ENCODE measurements around the gene LTN1. TPM values are rescaled to one million over a fixed set of nuclear protein-coding genes. Genes with fewer than 3 reads are reported as not detected.
A peak's percentile ranks its signal among the peaks of the same experiment; 100 is the strongest.

LTN1 gene
- total RNA-seq, 1 experiment from 2014 or later: 8.7 TPM

DNA sequence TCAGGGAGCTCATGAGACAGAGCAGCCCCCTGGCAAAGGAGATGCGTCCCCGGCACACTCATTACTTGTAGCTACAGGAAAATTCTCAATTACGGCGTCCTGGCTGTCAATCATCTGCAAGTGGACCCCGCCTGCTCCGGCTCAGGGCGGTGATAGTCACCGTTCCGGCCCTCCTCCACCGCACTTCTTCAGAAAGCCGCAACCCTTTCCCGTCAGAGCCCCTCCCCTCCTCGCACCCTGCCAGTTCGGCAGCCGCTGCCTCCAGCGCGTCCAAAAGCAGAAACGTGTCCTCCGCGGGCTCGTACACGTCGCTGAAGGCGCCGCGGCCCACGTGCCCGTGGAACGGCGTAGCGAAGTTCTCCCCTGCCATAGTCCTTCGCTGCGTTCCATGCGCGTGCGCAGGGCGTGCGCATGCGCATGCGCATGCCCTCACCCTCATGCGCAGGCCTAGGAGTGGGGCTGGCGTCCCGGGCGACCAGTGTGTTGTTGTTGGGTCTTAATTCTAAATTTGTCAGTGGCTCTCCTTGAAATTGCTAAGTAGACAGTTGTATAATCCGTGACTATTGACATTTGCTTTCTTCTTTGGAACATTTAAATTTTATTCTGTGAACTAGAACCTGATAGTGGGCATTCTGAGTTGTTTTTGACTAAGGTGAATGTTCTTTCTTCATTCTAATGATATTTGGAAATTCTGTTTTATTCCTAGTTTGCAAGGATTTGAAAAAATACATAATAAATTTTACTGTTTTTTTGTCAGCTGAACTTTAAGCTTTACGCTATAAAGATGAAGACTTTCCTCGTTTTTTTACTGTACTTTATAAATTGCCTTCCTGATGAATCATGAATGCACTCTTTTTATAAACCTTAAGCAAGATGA, 107.5 kb downstream of the LTN1 start:
- Histone ChIP-seq H3K9ac (ENCODE audit: low read length) (peak overlapping the region; percentile 72), H4K20me1 (ENCODE audit: insufficient read depth) (no peaks in the 10 kb centered on the region), H3K36me3 (ENCODE audit: control insufficient read depth in 1 of 2, insufficient read depth in 2 of 2, low read length in 2 of 2) (peaks cover 0 to 3% of the 10 kb centered on the region in 2 experiments; a peak in 1 of 4 replicates), H3K4me2 (ENCODE audit: low read length) (peak overlapping the region; percentile 89), H2AFZ (ENCODE audit: low read depth, low read length, poor library complexity, severe bottlenecking) (peak overlapping the region; percentile 88), H3K4me3 (replicated peaks in 1 of 2; ENCODE audit: low read depth in 1 of 2, low read length in 2 of 2) (peak overlapping the region; percentile 55 to 66), H3K27me3 (ENCODE audit: insufficient read depth, low read length) (no peaks in the 10 kb centered on the region), H3K9me3 (ENCODE audit: control insufficient read depth in 1 of 2, insufficient read depth in 1 of 2, low read depth in 1 of 2, low read length in 2 of 2) (no peaks in the 10 kb centered on the region), H3K4me1 (ENCODE audit: control insufficient read depth in 1 of 2, insufficient read depth in 2 of 2, low read length in 2 of 2) (peaks cover 10 to 19% of the 10 kb centered on the region in 2 experiments), H3K27ac (ENCODE audit: low read depth, low read length) (peak overlapping the region; percentile 85), H3K79me2 (ENCODE audit: insufficient read depth, low read length) (no peaks in the 10 kb centered on the region), H3K9me2 (ENCODE audit: insufficient read depth) (no peaks in the 10 kb centered on the region; the same call in 1 of the 2 replicates)
- peak; percentile 98 for ATAC-seq
- BruUV-seq (replicated peaks): TSS peak; percentile 95
- POLR2A ChIA-PET: no interaction called here
- peak; percentile 82 for DNase-seq (ENCODE audit: low read depth, low spot score)
- CTCF ChIA-PET: no interaction called here
- intact Hi-C loops (cut with micrococcal nuclease): no loop called here
- RAD21 ChIA-PET (ENCODE audit: low non-redundant PET in 1 of 2, low total read pairs in 2 of 2, uncharacterized antibody in 2 of 2, unreplicated experiment in 2 of 2): no interaction called here
- no peak for TF ChIP-seq JUND (IDR thresholded peaks at IDR 0.05)
- TF ChIP-seq, protein P1, sequence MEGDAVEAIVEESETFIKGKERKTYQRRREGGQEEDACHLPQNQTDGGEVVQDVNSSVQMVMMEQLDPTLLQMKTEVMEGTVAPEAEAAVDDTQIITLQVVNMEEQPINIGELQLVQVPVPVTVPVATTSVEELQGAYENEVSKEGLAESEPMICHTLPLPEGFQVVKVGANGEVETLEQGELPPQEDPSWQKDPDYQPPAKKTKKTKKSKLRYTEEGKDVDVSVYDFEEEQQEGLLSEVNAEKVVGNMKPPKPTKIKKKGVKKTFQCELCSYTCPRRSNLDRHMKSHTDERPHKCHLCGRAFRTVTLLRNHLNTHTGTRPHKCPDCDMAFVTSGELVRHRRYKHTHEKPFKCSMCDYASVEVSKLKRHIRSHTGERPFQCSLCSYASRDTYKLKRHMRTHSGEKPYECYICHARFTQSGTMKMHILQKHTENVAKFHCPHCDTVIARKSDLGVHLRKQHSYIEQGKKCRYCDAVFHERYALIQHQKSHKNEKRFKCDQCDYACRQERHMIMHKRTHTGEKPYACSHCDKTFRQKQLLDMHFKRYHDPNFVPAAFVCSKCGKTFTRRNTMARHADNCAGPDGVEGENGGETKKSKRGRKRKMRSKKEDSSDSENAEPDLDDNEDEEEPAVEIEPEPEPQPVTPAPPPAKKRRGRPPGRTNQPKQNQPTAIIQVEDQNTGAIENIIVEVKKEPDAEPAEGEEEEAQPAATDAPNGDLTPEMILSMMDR (IDR thresholded peaks at IDR 0.05 in 2 of 3, conservative IDR thresholded peaks at IDR 0.05 in 1 of 3; ENCODE audit: borderline replicate concordance in 1 of 3, insufficient read depth in 1 of 3, low read depth in 2 of 3, low read length in 2 of 3): no peak
- TF ChIP-seq RAD21 (IDR thresholded peaks at IDR 0.05; ENCODE audit: low read depth): no peak
- TF ChIP-seq, protein P2, sequence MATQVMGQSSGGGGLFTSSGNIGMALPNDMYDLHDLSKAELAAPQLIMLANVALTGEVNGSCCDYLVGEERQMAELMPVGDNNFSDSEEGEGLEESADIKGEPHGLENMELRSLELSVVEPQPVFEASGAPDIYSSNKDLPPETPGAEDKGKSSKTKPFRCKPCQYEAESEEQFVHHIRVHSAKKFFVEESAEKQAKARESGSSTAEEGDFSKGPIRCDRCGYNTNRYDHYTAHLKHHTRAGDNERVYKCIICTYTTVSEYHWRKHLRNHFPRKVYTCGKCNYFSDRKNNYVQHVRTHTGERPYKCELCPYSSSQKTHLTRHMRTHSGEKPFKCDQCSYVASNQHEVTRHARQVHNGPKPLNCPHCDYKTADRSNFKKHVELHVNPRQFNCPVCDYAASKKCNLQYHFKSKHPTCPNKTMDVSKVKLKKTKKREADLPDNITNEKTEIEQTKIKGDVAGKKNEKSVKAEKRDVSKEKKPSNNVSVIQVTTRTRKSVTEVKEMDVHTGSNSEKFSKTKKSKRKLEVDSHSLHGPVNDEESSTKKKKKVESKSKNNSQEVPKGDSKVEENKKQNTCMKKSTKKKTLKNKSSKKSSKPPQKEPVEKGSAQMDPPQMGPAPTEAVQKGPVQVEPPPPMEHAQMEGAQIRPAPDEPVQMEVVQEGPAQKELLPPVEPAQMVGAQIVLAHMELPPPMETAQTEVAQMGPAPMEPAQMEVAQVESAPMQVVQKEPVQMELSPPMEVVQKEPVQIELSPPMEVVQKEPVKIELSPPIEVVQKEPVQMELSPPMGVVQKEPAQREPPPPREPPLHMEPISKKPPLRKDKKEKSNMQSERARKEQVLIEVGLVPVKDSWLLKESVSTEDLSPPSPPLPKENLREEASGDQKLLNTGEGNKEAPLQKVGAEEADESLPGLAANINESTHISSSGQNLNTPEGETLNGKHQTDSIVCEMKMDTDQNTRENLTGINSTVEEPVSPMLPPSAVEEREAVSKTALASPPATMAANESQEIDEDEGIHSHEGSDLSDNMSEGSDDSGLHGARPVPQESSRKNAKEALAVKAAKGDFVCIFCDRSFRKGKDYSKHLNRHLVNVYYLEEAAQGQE (IDR thresholded peaks at IDR 0.05; ENCODE audit: low read depth): no peak
- TF ChIP-seq, protein P3, sequence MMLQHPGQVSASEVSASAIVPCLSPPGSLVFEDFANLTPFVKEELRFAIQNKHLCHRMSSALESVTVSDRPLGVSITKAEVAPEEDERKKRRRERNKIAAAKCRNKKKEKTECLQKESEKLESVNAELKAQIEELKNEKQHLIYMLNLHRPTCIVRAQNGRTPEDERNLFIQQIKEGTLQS (IDR thresholded peaks at IDR 0.05): peak; percentile 41; the same call in 1 of the 2 replicates
- peak; percentile 73; the same call in 1 of the 2 replicates for TF ChIP-seq SIN3A (IDR thresholded peaks at IDR 0.05; ENCODE audit: low read depth)
- TF ChIP-seq ELF1 (IDR thresholded peaks at IDR 0.05; ENCODE audit: borderline replicate concordance, low read depth): no peak
- peak; percentile 87 for TF ChIP-seq ZFX (IDR thresholded peaks at IDR 0.05)
- TF ChIP-seq YY1 (IDR thresholded peaks at IDR 0.05; ENCODE audit: extremely low read depth, insufficient replicate concordance, low read depth, low read length): no peak
- TF ChIP-seq SP1 (IDR thresholded peaks at IDR 0.05; ENCODE audit: low read depth): peak; percentile 19; the same call in 1 of the 2 replicates
- no peak for TF ChIP-seq EZH2phosphoT487 (IDR thresholded peaks at IDR 0.05; ENCODE audit: borderline replicate concordance)
- TF ChIP-seq, protein P4, sequence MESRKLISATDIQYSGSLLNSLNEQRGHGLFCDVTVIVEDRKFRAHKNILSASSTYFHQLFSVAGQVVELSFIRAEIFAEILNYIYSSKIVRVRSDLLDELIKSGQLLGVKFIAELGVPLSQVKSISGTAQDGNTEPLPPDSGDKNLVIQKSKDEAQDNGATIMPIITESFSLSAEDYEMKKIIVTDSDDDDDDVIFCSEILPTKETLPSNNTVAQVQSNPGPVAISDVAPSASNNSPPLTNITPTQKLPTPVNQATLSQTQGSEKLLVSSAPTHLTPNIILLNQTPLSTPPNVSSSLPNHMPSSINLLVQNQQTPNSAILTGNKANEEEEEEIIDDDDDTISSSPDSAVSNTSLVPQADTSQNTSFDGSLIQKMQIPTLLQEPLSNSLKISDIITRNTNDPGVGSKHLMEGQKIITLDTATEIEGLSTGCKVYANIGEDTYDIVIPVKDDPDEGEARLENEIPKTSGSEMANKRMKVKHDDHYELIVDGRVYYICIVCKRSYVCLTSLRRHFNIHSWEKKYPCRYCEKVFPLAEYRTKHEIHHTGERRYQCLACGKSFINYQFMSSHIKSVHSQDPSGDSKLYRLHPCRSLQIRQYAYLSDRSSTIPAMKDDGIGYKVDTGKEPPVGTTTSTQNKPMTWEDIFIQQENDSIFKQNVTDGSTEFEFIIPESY (IDR thresholded peaks at IDR 0.05; ENCODE audit: extremely low read depth, insufficient replicate concordance, low read length): no peak
- peak; percentile 78 for TF ChIP-seq POLR2A (IDR thresholded peaks at IDR 0.05; ENCODE audit: borderline replicate concordance, extremely low read depth, insufficient read depth, insufficient read length)
- TF ChIP-seq EGR1 (IDR thresholded peaks at IDR 0.05; ENCODE audit: low read depth): no peak
- TF ChIP-seq TCF7L2 (IDR thresholded peaks at IDR 0.05; ENCODE audit: borderline replicate concordance, extremely low read depth, insufficient read depth, insufficient read length): no peak
- no peak for TF ChIP-seq FOSL1 (IDR thresholded peaks at IDR 0.05; ENCODE audit: low read depth)
- no peak for TF ChIP-seq ZNF274 (IDR thresholded peaks at IDR 0.05; ENCODE audit: low read depth, low read length)
- TF ChIP-seq, protein P5, sequence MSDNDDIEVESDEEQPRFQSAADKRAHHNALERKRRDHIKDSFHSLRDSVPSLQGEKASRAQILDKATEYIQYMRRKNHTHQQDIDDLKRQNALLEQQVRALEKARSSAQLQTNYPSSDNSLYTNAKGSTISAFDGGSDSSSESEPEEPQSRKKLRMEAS (IDR thresholded peaks at IDR 0.05): peak; percentile 99

All from HCT116 (cell line).